HepG2 (cell line): ENCODE measurements around the gene GOT1. TPM values are rescaled to one million over a fixed set of nuclear protein-coding genes. Genes with fewer than 3 reads are reported as not detected.
A peak's percentile ranks its signal among the peaks of the same experiment; 100 is the strongest.

Experiments used
- CSRNP1 ChIP-seq: sonication (generic); formaldehyde crosslinking; IDR thresholded peaks from 2 replicates; pipeline ENCODE4 v1.8.1; 2023; ENCODE audit warnings: mild to moderate bottlenecking, missing genetic modification reagents
- ETV6 ChIP-seq: sonication (generic); formaldehyde crosslinking; conservative IDR thresholded peaks from 2 replicates; pipeline ENCODE4 v1.4.0; 2020; ENCODE audit warnings: missing genetic modification reagents
- IRF9 ChIP-seq: sonication (generic); formaldehyde crosslinking; IDR thresholded peaks from 2 replicates; pipeline ENCODE4 v1.8.0; 2022; ENCODE audit warnings: missing genetic modification reagents, mild to moderate bottlenecking, borderline replicate concordance
- KIAA2018 ChIP-seq: sonication (generic); formaldehyde crosslinking; IDR thresholded peaks from 2 replicates; pipeline ENCODE4 v1.5.0; 2020; ENCODE audit warnings: mild to moderate bottlenecking, missing genetic modification reagents, borderline replicate concordance
- NR1H2 ChIP-seq: sonication (generic); formaldehyde crosslinking; IDR thresholded peaks from 2 replicates; pipeline ENCODE4 v1.8.1; 2022; ENCODE audit warnings: low read depth, missing genetic modification reagents, borderline replicate concordance
- SOX5 ChIP-seq: IDR thresholded peaks from 2 replicates; pipeline ENCODE4 v1.6.1; 2016; ENCODE audit warnings: borderline replicate concordance
- SUZ12 ChIP-seq: fragments of 150-350 bp; IDR thresholded peaks from 2 replicates; pipeline ENCODE4 v1.6.1; 2014; ENCODE audit warnings: low read depth, low read length
- TEAD3 ChIP-seq: optimal IDR thresholded peaks from 2 replicates; pipeline ENCODE3; 2016; ENCODE audit warnings: borderline replicate concordance
- WIZ ChIP-seq: sonication (generic); formaldehyde crosslinking; IDR thresholded peaks from 2 replicates; pipeline ENCODE4 v1.5.1; 2020; ENCODE audit warnings: mild to moderate bottlenecking, missing genetic modification reagents
- ZBTB37 ChIP-seq: sonication (generic); formaldehyde crosslinking; IDR thresholded peaks from 2 replicates; pipeline ENCODE4 v1.4.0; 2020; ENCODE audit warnings: mild to moderate bottlenecking, missing genetic modification reagents
- ZNF350 ChIP-seq: sonication (generic); formaldehyde crosslinking; IDR thresholded peaks from 2 replicates; pipeline ENCODE4 v1.4.0; 2020; ENCODE audit warnings: mild to moderate bottlenecking, low read depth, missing genetic modification reagents, borderline replicate concordance
- ZNF660 ChIP-seq: sonication (generic); formaldehyde crosslinking; IDR thresholded peaks from 2 replicates; pipeline ENCODE4 v1.5.1; 2020; ENCODE audit warnings: mild to moderate bottlenecking, low read depth, missing genetic modification reagents, borderline replicate concordance
- ZNF670 ChIP-seq: sonication (generic); formaldehyde crosslinking; IDR thresholded peaks from 2 replicates; pipeline ENCODE4 v1.8.0; 2022; ENCODE audit warnings: mild to moderate bottlenecking, missing genetic modification reagents, borderline replicate concordance
- polyA plus RNA-seq, 8 experiments: library from polyadenylated mRNA; depleted of rRNA in 3 of 8; stranded (reverse) in 7 of 8; unstranded in 1 of 8; fragments of >200 nt; fragmentation: Illumina TruSeq in 4 of 8; extraction: Trizol in 4 of 8; gene quantifications; 2 replicates each; pipeline versions ENCODE4 v1.2.1 to v1.2.3, GENCODE V29; 2011 to 2016; ENCODE audit warnings: low read depth in 4 of 8, missing spikeins in 1 of 8, mixed read lengths in 1 of 8; ENCODE audit not compliant: insufficient read depth in 1 of 8
- total RNA-seq, 5 experiments: library from RNA; depleted of rRNA; stranded (reverse); fragments of >200 nt; fragmentation: Illumina TruSeq; extraction: Trizol; gene quantifications; 2 replicates each; pipeline ENCODE4 v1.2.3, GENCODE V29; 2016; ENCODE audit warnings: low read depth in 1 of 5
- TF ChIP-seq, protein P1 (sequence below): sonication (generic); formaldehyde crosslinking; conservative IDR thresholded peaks from 2 replicates; pipeline ENCODE4 v1.5.0; 2020; ENCODE audit warnings: missing genetic modification reagents

Gene GOT1
- total and polyA plus RNA-seq, 2 of the 13 experiments (the other 11 are each of a cell fraction or from before 2014, with no cell fraction given): 81.2 to 102 TPM

DNA sequence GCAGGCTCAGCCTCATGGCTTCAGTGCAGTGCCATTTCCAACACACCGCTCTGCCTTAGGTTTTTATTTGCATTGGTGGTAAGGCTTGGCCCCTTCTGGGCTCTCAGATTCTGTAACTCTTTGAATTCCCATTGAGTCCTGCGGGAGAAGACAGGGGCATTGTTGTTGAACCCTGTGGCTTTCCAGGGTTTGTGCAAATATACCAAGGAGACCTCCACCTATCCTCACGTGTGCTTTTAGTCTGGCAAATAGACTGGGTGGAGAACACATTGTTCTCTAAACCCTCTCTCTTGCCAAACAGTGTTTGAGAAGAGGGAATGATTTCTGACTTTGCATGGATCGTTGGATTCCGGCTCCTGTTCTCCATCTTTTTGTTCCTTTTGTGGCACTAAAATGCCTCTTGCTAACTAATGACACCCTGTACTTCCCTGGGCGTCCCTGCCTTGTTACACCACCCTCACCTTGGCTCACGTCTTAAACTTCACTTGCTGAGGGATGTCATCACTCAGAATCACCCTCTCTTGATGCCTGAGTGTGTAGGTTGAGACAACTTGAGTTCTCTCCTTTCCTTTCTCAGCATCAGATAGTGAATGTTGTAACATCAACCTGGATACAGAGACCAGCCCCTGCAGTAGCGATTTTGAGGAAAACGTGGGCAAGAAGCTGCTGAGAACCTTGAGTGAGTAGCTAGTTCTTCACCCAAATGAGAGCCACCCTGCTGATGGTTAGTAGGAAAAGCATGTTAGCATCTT lies 40.5 kb downstream of the GOT1 start (continued):
- TF ChIP-seq CSRNP1 (CRISPR knock-in tag) (no peak), WIZ (CRISPR knock-in tag) (no peak), ZNF660 (CRISPR knock-in tag) (no peak), ZNF350 (CRISPR knock-in tag) (no peak), SOX5 (CRISPR knock-in tag) (peak; percentile 95), SUZ12 (no peak), ETV6 (no peak), KIAA2018 (CRISPR knock-in tag) (no peak), IRF9 (no peak), NR1H2 (CRISPR knock-in tag) (no peak), ZBTB37 (CRISPR knock-in tag) (peak; percentile 76; the same call in 1 of the 2 replicates), TEAD3 (no peak), ZNF670 (CRISPR knock-in tag) (no peak)
- TF ChIP-seq, protein P1, sequence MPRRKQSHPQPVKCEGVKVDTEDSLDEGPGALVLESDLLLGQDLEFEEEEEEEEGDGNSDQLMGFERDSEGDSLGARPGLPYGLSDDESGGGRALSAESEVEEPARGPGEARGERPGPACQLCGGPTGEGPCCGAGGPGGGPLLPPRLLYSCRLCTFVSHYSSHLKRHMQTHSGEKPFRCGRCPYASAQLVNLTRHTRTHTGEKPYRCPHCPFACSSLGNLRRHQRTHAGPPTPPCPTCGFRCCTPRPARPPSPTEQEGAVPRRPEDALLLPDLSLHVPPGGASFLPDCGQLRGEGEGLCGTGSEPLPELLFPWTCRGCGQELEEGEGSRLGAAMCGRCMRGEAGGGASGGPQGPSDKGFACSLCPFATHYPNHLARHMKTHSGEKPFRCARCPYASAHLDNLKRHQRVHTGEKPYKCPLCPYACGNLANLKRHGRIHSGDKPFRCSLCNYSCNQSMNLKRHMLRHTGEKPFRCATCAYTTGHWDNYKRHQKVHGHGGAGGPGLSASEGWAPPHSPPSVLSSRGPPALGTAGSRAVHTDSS (CRISPR knock-in tag): no peak
